Fibroblast of skin of left quadriceps (primary cell): Measurements from ENCODE around the gene CDRT15.
"Not testable (repeated sequence)": the region's sequence is repeated elsewhere in the genome, so short reads cannot be mapped to it uniquely, and the experiment has no call there.

Source experiments
- DNase-seq, 2 experiments: peaks; one replicate each; pipeline ENCODE4 v3.0.0-alpha.2; 2013; ENCODE audit warnings: low read depth in 2 of 2

Gene CDRT15

GRCh38 chr17:14236762-14237161, at the start of gene CDRT15:
Gene CDRT15 (minus strand): TSS chr17:14236862. CDS start chr17:14236833, 29 bp downstream.
- not testable (repeated sequence) for DNase-seq

GRCh38 chr17:14282726-14283125, 46.1 kb upstream of the CDRT15 start:
- DNase-seq: no peak

GRCh38 chr17:14281530-14281929, 44.9 kb upstream of the CDRT15 start:
- DNase-seq: no peak

- no peak for DNase-seq
These were observed 40.0 kb upstream of the CDRT15 start for GRCh38 chr17:14276535-14277250.

GRCh38 chr17:14270508-14270907, 33.8 kb upstream of the CDRT15 start:
- DNase-seq: no peak

GRCh38 chr17:14269473-14269872, 32.8 kb upstream of the CDRT15 start:
- DNase-seq: no peak

- no peak for DNase-seq
These were observed 31.6 kb upstream of the CDRT15 start for GRCh38 chr17:14268264-14268663.

- DNase-seq: no peak
These were observed 24.7 kb upstream of the CDRT15 start for GRCh38 chr17:14261406-14261805.

- DNase-seq: no peak
These were observed 9.0 kb upstream of the CDRT15 start for GRCh38 chr17:14245629-14246028.

GRCh38 chr17:14245002-14245401, 8.3 kb upstream of the CDRT15 start:
- no peak for DNase-seq

GRCh38 chr17:14239271-14239670, 2.6 kb upstream of the CDRT15 start:
- not testable (repeated sequence) for DNase-seq

GRCh38 chr17:14236032-14236431, 630 bp downstream of the CDRT15 start:
- DNase-seq: not testable (repeated sequence)

- not testable (repeated sequence) for DNase-seq
These were observed 1.6 kb downstream of the CDRT15 start for GRCh38 chr17:14235047-14235446.

- peak; percentile 21 to 25 for DNase-seq
These were observed 5.5 kb downstream of the CDRT15 start for GRCh38 chr17:14231187-14231586.

GRCh38 chr17:14228903-14229302, 7.8 kb downstream of the CDRT15 start:
- peak in 1 of 2 experiments; percentile 20 for DNase-seq

- DNase-seq: no peak
These were observed 9.6 kb downstream of the CDRT15 start for GRCh38 chr17:14227052-14227451.

- DNase-seq: no peak
These were observed 11.2 kb downstream of the CDRT15 start for GRCh38 chr17:14225254-14225980.

GRCh38 chr17:14222611-14223010, 14.1 kb downstream of the CDRT15 start:
- DNase-seq: no peak

- no peak for DNase-seq
These were observed 22.4 kb downstream of the CDRT15 start for GRCh38 chr17:14214271-14214670.

GRCh38 chr17:14212401-14212800, 24.3 kb downstream of the CDRT15 start:
- no peak for DNase-seq

- no peak for DNase-seq
These were observed 24.9 kb downstream of the CDRT15 start for GRCh38 chr17:14211801-14212200.

GRCh38 chr17:14211246-14211645, 25.4 kb downstream of the CDRT15 start:
- DNase-seq: no peak

- DNase-seq: no peak
These were observed 27.4 kb downstream of the CDRT15 start for GRCh38 chr17:14209215-14209614.
